GM12878 (cell line): ENCODE data around the gene AFTPH. TPM values are rescaled to one million over a fixed set of nuclear protein-coding genes. Genes with fewer than 3 reads are reported as not detected.

Experiments
- CEBPB ChIP-seq, 2 experiments: fragments of 150-350 bp in 1 of 2; IDR thresholded peaks; 2 replicates each; pipeline ENCODE4 v1.6.1; 2012 to 2014; ENCODE audit warnings: low read depth in 2 of 2, low read length in 2 of 2, borderline replicate concordance in 1 of 2, inconsistent platforms in 1 of 2
- CTCF ChIP-seq, 3 experiments: IDR thresholded peaks in 2 of 3; conservative IDR thresholded peaks in 1 of 3; 2 replicates each; pipeline ENCODE4 v1.5.1; 2011; ENCODE audit warnings: low read depth in 3 of 3, low read length in 3 of 3, mild to moderate bottlenecking in 3 of 3, control low read depth in 2 of 3, moderate library complexity in 2 of 3, inconsistent platforms in 1 of 3, mixed read lengths in 1 of 3; ENCODE audit not compliant: control insufficient read depth in 2 of 3, insufficient read depth in 1 of 3; ENCODE audit errors: extremely low read depth in 1 of 3
- DPF2 ChIP-seq: fragments of 450-650 bp; IDR thresholded peaks from 2 replicates; pipeline ENCODE4 v1.6.1; 2017; ENCODE audit warnings: mild to moderate bottlenecking
- ESRRA ChIP-seq: IDR thresholded peaks from 2 replicates; pipeline ENCODE4 v1.6.1; 2012; ENCODE audit warnings: mild to moderate bottlenecking, low read length, improper control_type of control experiment
- FOXM1 ChIP-seq: IDR thresholded peaks from 2 replicates; pipeline ENCODE4 v1.6.1; 2012; ENCODE audit warnings: low read depth, mild to moderate bottlenecking, inconsistent platforms, low read length, moderate library complexity
- HCFC1 ChIP-seq: fragments of 150-350 bp; IDR thresholded peaks from 2 replicates; pipeline ENCODE4 v1.6.1; 2014; ENCODE audit warnings: low read length
- HDGF ChIP-seq: fragments of 450-650 bp; IDR thresholded peaks from 2 replicates; pipeline ENCODE4 v1.6.1; 2016; ENCODE audit warnings: antibody characterized with exemption
- MTA2 ChIP-seq: fragments of 450-650 bp; IDR thresholded peaks from 2 replicates; pipeline ENCODE4 v1.6.1; 2016; ENCODE audit warnings: low read depth, mild to moderate bottlenecking, moderate library complexity
- MYC ChIP-seq: IDR thresholded peaks from 2 replicates; pipeline ENCODE4 v1.6.1; 2011; ENCODE audit warnings: mild to moderate bottlenecking, low read length, moderate library complexity, inconsistent platforms; ENCODE audit not compliant: insufficient read depth, insufficient replicate concordance, insufficient read length, severe bottlenecking
- NBN ChIP-seq: fragments of 450-650 bp; IDR thresholded peaks from 2 replicates; pipeline ENCODE4 v1.6.1; 2016
- NR2C2 ChIP-seq: IDR thresholded peaks from 2 replicates; pipeline ENCODE4 v1.6.1; 2011; ENCODE audit warnings: borderline replicate concordance, low read depth; ENCODE audit not compliant: control insufficient read depth, insufficient read length
- RAD21 ChIP-seq: IDR thresholded peaks from 2 replicates; pipeline ENCODE4 v1.6.1; 2011; ENCODE audit warnings: mild to moderate bottlenecking, low read depth, low read length, moderate library complexity; ENCODE audit not compliant: insufficient read depth
- RB1 ChIP-seq: fragments of 450-650 bp; formaldehyde crosslinking; IDR thresholded peaks from 2 replicates; pipeline ENCODE4 v1.6.1; 2017; ENCODE audit warnings: mild to moderate bottlenecking, borderline replicate concordance
- ZBED1 ChIP-seq: IDR thresholded peaks from 2 replicates; pipeline ENCODE4 v1.6.1; 2016; ENCODE audit warnings: borderline replicate concordance
- ZNF24 ChIP-seq: fragments of 450-650 bp; IDR thresholded peaks from 2 replicates; pipeline ENCODE4 v1.6.1; 2017; ENCODE audit warnings: antibody characterized with exemption, mild to moderate bottlenecking
- ZNF384 ChIP-seq: IDR thresholded peaks from 2 replicates; pipeline ENCODE4 v1.6.1; 2012; ENCODE audit warnings: low read depth, mild to moderate bottlenecking, low read length, improper control_type of control experiment, borderline replicate concordance
- polyA plus RNA-seq, 11 experiments: library from polyadenylated mRNA; depleted of rRNA in 4 of 11; unstranded in 6 of 11; stranded (reverse) in 5 of 11; fragments of >200 nt; fragmentation: Nextera tagmentation in 4 of 11; fragmentation: Illumina TruSeq in 1 of 11; extraction: Ambion mirVana in 4 of 11; extraction: Trizol in 1 of 11; gene quantifications; 1 replicate in 1 of 11; 2 replicates in 10 of 11; pipeline versions ENCODE4 v1.2.1 to v1.2.3, GENCODE V29; 2011 to 2016; ENCODE audit warnings: inconsistent platforms in 2 of 11, missing spikeins in 2 of 11, low read depth in 1 of 11
- total RNA-seq, 4 experiments: library from RNA; depleted of rRNA in 3 of 4; stranded (reverse); fragments of >200 nt in 3 of 4; fragmentation: Illumina TruSeq in 1 of 4; extraction: Trizol in 1 of 4; gene quantifications; 2 replicates each; pipeline versions ENCODE4 v1.2.1 to v1.2.3, GENCODE V29; 2013 to 2021
- TF ChIP-seq, protein P1 (sequence below): fragments of 450-650 bp; IDR thresholded peaks from 2 replicates; pipeline ENCODE4 v1.6.1; 2017; ENCODE audit warnings: low read depth, mild to moderate bottlenecking, moderate library complexity
- TF ChIP-seq, protein P2 (sequence below): fragments of 450-650 bp; IDR thresholded peaks from 2 replicates; pipeline ENCODE4 v1.6.1; 2017; ENCODE audit warnings: mild to moderate bottlenecking, moderate library complexity
- TF ChIP-seq, protein P3 (sequence below): IDR thresholded peaks from 2 replicates; pipeline ENCODE4 v1.6.1; 2012; ENCODE audit warnings: low read depth, low read length, improper control_type of control experiment

Gene AFTPH
- total and polyA plus RNA-seq, 10 of the 15 experiments (the other 5 are each of a cell fraction or from before 2014, with no cell fraction given), result 25.6 to 77.3 (median 39.5) TPM

DNA sequence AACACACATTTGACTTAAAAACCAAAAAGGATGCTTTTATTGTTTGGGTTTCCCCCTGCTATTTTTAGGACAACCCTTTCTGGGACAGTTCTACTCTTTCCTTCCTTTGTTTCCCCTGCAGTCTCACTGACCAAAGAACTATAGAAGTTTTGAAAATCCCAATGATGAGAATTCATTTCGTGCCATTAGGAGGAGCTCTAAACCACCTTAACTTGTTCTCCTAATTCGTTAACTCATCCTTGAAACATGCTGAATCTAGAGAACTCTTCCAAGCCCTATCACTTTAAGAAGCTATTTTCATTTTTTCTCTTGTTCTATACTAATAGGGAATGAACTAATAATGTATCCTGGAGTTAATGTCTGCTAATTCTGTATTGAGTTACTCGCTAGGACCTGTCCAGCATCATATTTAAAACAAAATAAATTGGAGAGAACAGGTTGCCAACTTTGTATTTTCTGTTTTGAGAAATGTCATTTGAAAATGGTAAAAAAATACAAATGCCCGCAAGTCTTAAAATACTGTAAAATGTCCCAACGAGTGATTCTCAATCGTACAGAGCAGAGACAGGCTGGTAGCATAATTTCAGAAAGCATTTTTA, 62.9 kb downstream of the AFTPH start (continued):
- TF ChIP-seq ZBED1 (no peak), RB1 (no peak), CTCF (IDR thresholded peaks at IDR 0.05 in 2 of 3, conservative IDR thresholded peaks at IDR 0.05 in 1 of 3; ENCODE audit: control insufficient read depth in 2 of 3, extremely low read depth in 1 of 3, insufficient read depth in 1 of 3, low read depth in 3 of 3, low read length in 3 of 3) (peak; percentile 54 to 77 (median 63)), CEBPB (IDR thresholded peaks at IDR 0.05; ENCODE audit: borderline replicate concordance in 1 of 2, low read depth in 2 of 2, low read length in 2 of 2) (no peak), DPF2 (no peak), NBN (0 out of 2 replicates have a peak, but pooled peaks have one; percentile 28), RAD21 (peak; percentile 83), HCFC1 (no peak), MTA2 (no peak), ESRRA (no peak), MYC (no peak), ZNF384 (no peak), HDGF (no peak), ZNF24 (peak; percentile 66; the same call in 1 of the 2 replicates), FOXM1 (0 out of 2 replicates have a peak, but pooled peaks have one; percentile 24), NR2C2 (no peak)
- TF ChIP-seq, protein P1, sequence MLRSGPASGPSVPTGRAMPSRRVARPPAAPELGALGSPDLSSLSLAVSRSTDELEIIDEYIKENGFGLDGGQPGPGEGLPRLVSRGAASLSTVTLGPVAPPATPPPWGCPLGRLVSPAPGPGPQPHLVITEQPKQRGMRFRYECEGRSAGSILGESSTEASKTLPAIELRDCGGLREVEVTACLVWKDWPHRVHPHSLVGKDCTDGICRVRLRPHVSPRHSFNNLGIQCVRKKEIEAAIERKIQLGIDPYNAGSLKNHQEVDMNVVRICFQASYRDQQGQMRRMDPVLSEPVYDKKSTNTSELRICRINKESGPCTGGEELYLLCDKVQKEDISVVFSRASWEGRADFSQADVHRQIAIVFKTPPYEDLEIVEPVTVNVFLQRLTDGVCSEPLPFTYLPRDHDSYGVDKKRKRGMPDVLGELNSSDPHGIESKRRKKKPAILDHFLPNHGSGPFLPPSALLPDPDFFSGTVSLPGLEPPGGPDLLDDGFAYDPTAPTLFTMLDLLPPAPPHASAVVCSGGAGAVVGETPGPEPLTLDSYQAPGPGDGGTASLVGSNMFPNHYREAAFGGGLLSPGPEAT, result no peak
- TF ChIP-seq, protein P2, sequence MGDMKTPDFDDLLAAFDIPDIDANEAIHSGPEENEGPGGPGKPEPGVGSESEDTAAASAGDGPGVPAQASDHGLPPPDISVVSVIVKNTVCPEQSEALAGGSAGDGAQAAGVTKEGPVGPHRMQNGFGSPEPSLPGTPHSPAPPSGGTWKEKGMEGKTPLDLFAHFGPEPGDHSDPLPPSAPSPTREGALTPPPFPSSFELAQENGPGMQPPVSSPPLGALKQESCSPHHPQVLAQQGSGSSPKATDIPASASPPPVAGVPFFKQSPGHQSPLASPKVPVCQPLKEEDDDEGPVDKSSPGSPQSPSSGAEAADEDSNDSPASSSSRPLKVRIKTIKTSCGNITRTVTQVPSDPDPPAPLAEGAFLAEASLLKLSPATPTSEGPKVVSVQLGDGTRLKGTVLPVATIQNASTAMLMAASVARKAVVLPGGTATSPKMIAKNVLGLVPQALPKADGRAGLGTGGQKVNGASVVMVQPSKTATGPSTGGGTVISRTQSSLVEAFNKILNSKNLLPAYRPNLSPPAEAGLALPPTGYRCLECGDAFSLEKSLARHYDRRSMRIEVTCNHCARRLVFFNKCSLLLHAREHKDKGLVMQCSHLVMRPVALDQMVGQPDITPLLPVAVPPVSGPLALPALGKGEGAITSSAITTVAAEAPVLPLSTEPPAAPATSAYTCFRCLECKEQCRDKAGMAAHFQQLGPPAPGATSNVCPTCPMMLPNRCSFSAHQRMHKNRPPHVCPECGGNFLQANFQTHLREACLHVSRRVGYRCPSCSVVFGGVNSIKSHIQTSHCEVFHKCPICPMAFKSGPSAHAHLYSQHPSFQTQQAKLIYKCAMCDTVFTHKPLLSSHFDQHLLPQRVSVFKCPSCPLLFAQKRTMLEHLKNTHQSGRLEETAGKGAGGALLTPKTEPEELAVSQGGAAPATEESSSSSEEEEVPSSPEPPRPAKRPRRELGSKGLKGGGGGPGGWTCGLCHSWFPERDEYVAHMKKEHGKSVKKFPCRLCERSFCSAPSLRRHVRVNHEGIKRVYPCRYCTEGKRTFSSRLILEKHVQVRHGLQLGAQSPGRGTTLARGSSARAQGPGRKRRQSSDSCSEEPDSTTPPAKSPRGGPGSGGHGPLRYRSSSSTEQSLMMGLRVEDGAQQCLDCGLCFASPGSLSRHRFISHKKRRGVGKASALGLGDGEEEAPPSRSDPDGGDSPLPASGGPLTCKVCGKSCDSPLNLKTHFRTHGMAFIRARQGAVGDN, result no peak
- TF ChIP-seq, protein P3, sequence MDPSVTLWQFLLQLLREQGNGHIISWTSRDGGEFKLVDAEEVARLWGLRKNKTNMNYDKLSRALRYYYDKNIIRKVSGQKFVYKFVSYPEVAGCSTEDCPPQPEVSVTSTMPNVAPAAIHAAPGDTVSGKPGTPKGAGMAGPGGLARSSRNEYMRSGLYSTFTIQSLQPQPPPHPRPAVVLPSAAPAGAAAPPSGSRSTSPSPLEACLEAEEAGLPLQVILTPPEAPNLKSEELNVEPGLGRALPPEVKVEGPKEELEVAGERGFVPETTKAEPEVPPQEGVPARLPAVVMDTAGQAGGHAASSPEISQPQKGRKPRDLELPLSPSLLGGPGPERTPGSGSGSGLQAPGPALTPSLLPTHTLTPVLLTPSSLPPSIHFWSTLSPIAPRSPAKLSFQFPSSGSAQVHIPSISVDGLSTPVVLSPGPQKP, result no peak
